Prostate gland (tissue), 2 donors: ENCODE data around the gene VWF. TPM values are rescaled to one million over a fixed set of nuclear protein-coding genes. Genes with fewer than 3 reads are reported as not detected.

ENCODE experiments used
- DNase-seq: peaks from one replicate; pipeline ENCODE4 v3.0.0-alpha.2; 2019; ENCODE audit warnings: low spot score
- H3K27ac ChIP-seq, 2 donors: fragments of 200-600 bp; sonication (generic); 2 replicates each; pipeline ENCODE4 v1.5.1; 2017 to 2019
- H3K27me3 ChIP-seq: fragments of 200-600 bp; sonication (generic); replicated peaks from 2 replicates; pipeline ENCODE4 v1.5.1; 2019; ENCODE audit not compliant: insufficient read depth
- H3K36me3 ChIP-seq, 2 donors: fragments of 200-600 bp; sonication (generic); 1 replicate in 1 of 2; 2 replicates in 1 of 2; pipeline versions ENCODE4 v1.5.1 to v1.8.1; 2017 to 2019
- H3K4me1 ChIP-seq: fragments of 200-600 bp; sonication (generic); replicated peaks from 2 replicates; pipeline ENCODE4 v1.5.1; 2019
- H3K4me3 ChIP-seq, 2 donors: fragments of 200-600 bp; sonication (generic); 2 replicates each; pipeline ENCODE4 v1.5.1; 2017 to 2019
- H3K9me3 ChIP-seq: fragments of 200-600 bp; sonication (generic); 2 replicates; pipeline ENCODE4 v1.5.1; 2017
- CTCF ChIP-seq, 4 experiments: fragments of 200-600 bp in 2 of 4; fragments of 450-650 bp in 2 of 4; sonication (generic) in 2 of 4; IDR thresholded peaks; 1 replicate in 3 of 4; 2 replicates in 1 of 4; pipeline ENCODE4 v1.5.1; 2016 to 2019; ENCODE audit warnings: antibody characterized with exemption in 4 of 4, mild to moderate bottlenecking in 2 of 4, moderate library complexity in 2 of 4
- POLR2A ChIP-seq: fragments of 450-650 bp; IDR thresholded peaks from one replicate; pipeline ENCODE4 v1.6.1; 2016; ENCODE audit warnings: antibody characterized with exemption, mild to moderate bottlenecking
- POLR2AphosphoS5 ChIP-seq: sonication (generic); formaldehyde crosslinking; IDR thresholded peaks from one replicate; pipeline ENCODE4 v1.6.1; 2017; ENCODE audit warnings: antibody characterized with exemption
- WGBS: methylation state at CpG from one replicate; pipeline ENCODE4 v1.1.5; 2018; 5-methylcytosine and 5-hydroxymethylcytosine counted together
- intact Hi-C: fragments of 100-400 bp; cut with DNase I; formaldehyde crosslinking; loops from one replicate; pipeline ENCODE4 v1.14.2; 2022
- total RNA-seq, 2 donors: library from RNA; depleted of rRNA; stranded (reverse); fragments of >200 nt; gene quantifications; one replicate each; pipeline ENCODE4 v1.1.0, GENCODE V29; 2016

The VWF gene
- total RNA-seq, 2 donors from 2014 or later: 55.0 to 193 TPM

GRCh38 chr12:5904969-5905368 is 219.5 kb downstream of the VWF start:
- H3K4me1 ChIP-seq: no peaks in the 10 kb centered on the region
- H3K27ac ChIP-seq: no peak overlapping the region
- H3K36me3 ChIP-seq: no peaks in the 10 kb centered on the region
- no peaks in the 10 kb centered on the region for H3K27me3 ChIP-seq
- TF ChIP-seq POLR2AphosphoS5: no peak
- no peak for TF ChIP-seq POLR2A
- TF ChIP-seq CTCF (IDR thresholded peaks at IDR 0.05): no peak
- H3K9me3 ChIP-seq: no peaks in the 10 kb centered on the region
- intact Hi-C loops: no loop called here
- DNase-seq: no peak
- no peak overlapping the region for H3K4me3 ChIP-seq
- WGBS: 72% methylated on average over 6 of the region's 6 CpGs

GRCh38 chr12:5904441-5904840 is 220.0 kb downstream of the VWF start:
- TF ChIP-seq CTCF (IDR thresholded peaks at IDR 0.05): no peak
- no peak for TF ChIP-seq POLR2A
- TF ChIP-seq POLR2AphosphoS5: no peak
- no peak overlapping the region for H3K27ac ChIP-seq
- WGBS: 85% methylated on average over 11 of the region's 11 CpGs
- intact Hi-C loops: no loop called here
- H3K9me3 ChIP-seq: no peaks in the 10 kb centered on the region
- H3K4me3 ChIP-seq: no peak overlapping the region
- H3K36me3 ChIP-seq: no peaks in the 10 kb centered on the region
- no peaks in the 10 kb centered on the region for H3K4me1 ChIP-seq
- H3K27me3 ChIP-seq: no peaks in the 10 kb centered on the region
- no peak for DNase-seq

GRCh38 chr12:5902736-5903135 is 221.7 kb downstream of the VWF start:
- 98% methylated on average over 2 of the region's 2 CpGs for WGBS
- intact Hi-C loops: no loop called here
- no peaks in the 10 kb centered on the region for H3K4me1 ChIP-seq
- H3K4me3 ChIP-seq: no peak overlapping the region
- H3K27ac ChIP-seq: no peak overlapping the region
- TF ChIP-seq POLR2AphosphoS5 (no peak), CTCF (IDR thresholded peaks at IDR 0.05) (no peak), POLR2A (no peak)
- DNase-seq: no peak
- H3K27me3 ChIP-seq: no peaks in the 10 kb centered on the region
- no peaks in the 10 kb centered on the region for H3K36me3 ChIP-seq
- H3K9me3 ChIP-seq: no peaks in the 10 kb centered on the region

GRCh38 chr12:5901416-5901815 is 223.1 kb downstream of the VWF start:
- Histone ChIP-seq H3K27ac (no peak overlapping the region), H3K9me3 (no peaks in the 10 kb centered on the region), H3K4me3 (no peak overlapping the region), H3K4me1 (no peaks in the 10 kb centered on the region), H3K27me3 (no peaks in the 10 kb centered on the region), H3K36me3 (no peaks in the 10 kb centered on the region)
- intact Hi-C loops: no loop called here
- 87% methylated on average over 6 of the region's 6 CpGs for WGBS
- DNase-seq: no peak
- TF ChIP-seq POLR2A (no peak), CTCF (IDR thresholded peaks at IDR 0.05) (no peak), POLR2AphosphoS5 (no peak)

- H3K27me3 ChIP-seq: no peaks in the 10 kb centered on the region
- DNase-seq: no peak
- no peaks in the 10 kb centered on the region for H3K9me3 ChIP-seq
- H3K4me3 ChIP-seq: no peak overlapping the region
- intact Hi-C loops: no loop called here
- 67% methylated on average over 15 of the region's 15 CpGs for WGBS
- TF ChIP-seq CTCF (IDR thresholded peaks at IDR 0.05): no peak
- no peak for TF ChIP-seq POLR2A
- no peak for TF ChIP-seq POLR2AphosphoS5
- H3K27ac ChIP-seq: no peak overlapping the region
- H3K4me1 ChIP-seq: no peaks in the 10 kb centered on the region
- H3K36me3 ChIP-seq: no peaks in the 10 kb centered on the region
Measured at GRCh38 chr12:5900533-5901205, 223.8 kb downstream of the VWF start.
